GM19240 (cell line): ENCODE measurements around the gene SERPINB4.

Experiments
- DNase-seq: peaks from one replicate; pipeline ENCODE4 v3.0.0; 2011; ENCODE audit warnings: low spot score; ENCODE audit not compliant: insufficient read length

SERPINB4 gene

GRCh38 chr18:63627819-63628218, 16.2 kb downstream of the SERPINB4 start:
- no peak for DNase-seq

DNA sequence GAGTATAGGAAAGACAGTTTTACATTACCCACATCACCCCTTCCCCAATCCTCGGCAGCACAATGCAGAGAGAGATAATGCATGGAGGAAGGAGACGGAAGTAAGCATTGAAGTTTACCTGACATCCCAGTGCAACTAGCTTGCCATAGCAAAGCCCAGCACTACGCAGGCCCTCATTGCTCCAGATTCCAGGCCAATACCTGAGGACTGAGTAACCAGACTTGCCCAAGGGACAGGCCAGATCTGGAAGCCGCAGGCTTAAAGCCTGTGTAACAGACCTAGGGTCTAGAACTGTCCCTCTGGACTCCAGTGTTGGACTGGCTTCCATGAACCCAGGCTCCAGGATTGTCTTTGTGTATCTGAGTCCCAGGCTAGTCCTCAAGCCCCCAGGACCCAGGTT, 17.6 kb downstream of the SERPINB4 start:
- DNase-seq, result no peak

DNA sequence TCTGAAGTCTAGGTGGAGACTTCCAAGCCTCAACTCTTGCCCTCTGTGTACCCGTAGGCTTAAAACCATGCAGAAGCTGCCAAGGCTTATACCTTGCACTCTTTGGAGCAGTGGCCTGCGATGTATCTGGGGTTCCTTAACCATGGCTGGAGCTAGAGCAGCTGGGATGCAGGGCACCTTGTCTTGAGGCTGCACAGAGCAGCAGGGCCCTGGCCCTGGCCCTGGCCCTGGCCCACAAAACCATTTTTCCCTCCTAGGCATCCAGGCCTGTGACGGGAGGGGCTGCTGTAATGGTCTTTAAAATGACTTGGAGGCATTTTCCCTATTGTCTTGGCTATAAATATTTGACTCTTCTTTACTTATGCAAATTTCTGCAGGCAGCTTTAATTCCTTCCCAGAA, 19.2 kb downstream of the SERPINB4 start:
- DNase-seq, result no peak

DNA sequence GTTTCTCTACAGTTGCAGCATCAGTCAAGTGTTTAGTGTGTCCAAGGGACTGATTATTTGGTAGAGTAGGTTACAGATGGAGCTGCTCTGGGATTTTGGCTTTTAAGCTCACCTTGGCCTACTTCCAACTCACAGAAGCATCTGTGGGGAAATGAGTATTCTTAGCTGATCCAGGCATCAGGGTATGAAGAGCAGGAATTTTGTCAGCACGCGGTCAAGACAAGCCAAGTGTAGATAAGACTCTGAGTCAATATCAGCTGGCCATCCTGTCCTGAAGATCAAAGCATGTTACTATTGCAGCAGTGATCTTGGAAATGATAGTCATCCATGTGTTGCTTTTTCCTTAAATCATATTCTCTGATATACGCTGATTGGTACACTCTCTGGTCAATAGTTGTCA, 24.4 kb downstream of the SERPINB4 start:
- DNase-seq, result no peak

- DNase-seq, result no peak
These were observed 26.2 kb downstream of the SERPINB4 start for GRCh38 chr18:63617915-63618234.

DNA sequence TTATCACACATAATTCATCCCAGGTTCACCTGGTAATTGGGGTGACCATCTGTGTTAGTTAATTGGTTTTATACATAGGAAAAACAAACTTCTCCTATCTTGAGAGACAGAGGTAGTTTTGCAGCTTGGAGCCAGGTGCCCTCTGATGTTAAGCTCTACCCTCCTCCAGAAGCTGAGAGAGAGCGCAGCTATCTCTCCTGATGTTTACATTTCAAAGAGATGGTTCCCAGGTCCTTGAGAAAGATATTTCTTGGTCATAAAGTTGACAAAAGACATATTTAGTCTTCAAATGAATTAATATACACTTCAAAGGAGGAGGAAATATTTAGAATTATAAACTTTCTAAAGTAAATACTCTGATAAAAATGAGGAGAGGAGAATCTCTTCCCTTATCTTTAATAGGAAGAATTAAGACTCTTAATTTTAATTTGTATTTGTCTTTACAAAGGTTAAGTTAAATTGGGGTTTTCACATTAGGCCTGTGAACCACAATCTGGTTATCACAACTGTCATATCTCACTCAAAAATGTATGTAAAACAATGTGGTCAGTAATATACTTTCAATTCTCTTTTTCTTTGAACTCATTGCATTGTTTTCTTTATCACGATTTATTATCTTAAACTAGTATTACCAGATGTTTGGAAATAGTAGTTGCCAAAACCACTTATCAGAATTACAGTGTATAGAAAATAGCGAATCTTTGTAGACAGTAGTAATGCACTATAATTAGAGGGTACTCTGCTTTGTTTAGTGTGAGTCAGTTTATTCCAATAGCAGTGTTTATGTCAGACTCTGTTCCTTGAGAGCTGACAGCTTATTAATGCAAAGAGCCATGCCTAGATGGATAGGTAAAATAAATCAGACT, 26.8 kb downstream of the SERPINB4 start:
- no peak for DNase-seq

DNA sequence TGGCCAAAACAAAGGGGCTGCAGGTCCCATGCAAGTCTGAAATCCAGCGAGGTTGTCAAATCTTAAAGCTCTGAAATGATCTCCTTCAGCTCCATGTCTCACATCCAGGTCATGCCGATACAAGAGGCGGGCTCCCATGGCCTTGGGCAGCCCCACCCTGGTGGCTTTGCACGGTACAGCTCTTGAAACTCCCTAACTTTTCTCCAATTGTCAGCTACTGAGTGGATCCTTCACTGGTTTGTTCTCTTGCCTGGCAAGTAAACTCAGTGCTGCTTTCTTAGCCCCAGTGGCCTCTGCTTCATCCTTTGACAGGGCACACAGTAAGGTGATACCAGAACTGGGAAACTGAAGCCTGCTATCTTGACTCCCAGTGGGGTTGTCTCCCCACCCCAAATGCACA, 30.6 kb downstream of the SERPINB4 start:
- no peak for DNase-seq

GRCh38 chr18:63606526-63606925, 37.5 kb downstream of the SERPINB4 start:
- no peak for DNase-seq

GRCh38 chr18:63604791-63605567, 39.1 kb downstream of the SERPINB4 start:
- no peak for DNase-seq

- peak; percentile 18 for DNase-seq
These were observed 40.3 kb downstream of the SERPINB4 start for GRCh38 chr18:63603772-63604171.

- no peak for DNase-seq
These were observed 40.7 kb downstream of the SERPINB4 start for GRCh38 chr18:63603355-63603754.

GRCh38 chr18:63596964-63597363, 47.1 kb downstream of the SERPINB4 start:
- DNase-seq, result no peak

GRCh38 chr18:63592471-63592870, 51.6 kb downstream of the SERPINB4 start:
- no peak for DNase-seq

- DNase-seq, result no peak
These were observed 52.3 kb downstream of the SERPINB4 start for GRCh38 chr18:63591725-63592124.

- DNase-seq, result no peak
These were observed 52.9 kb downstream of the SERPINB4 start for GRCh38 chr18:63590966-63591695.

DNA sequence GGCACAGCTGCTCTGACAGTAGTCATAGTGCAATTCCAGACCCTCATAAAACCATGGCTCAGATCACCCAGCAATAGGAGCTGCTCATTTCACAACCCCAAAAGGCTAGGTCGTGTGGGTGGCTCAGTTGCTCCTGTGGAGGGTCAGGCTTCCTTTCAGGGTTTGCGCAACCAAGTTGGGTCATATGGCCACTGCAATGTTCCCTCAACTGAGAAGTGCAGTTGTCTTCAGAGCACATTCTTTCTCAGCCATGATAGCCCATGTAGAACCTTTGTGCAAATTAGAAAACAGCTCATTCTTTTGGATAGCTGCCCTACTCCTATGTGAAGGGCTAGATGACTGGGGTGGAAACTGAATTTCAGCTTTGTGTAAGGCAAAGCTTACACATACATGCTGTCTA, 53.7 kb downstream of the SERPINB4 start:
- no peak for DNase-seq

GRCh38 chr18:63588909-63589308, 55.1 kb downstream of the SERPINB4 start:
- no peak for DNase-seq
